ENCODE data around the gene TNXB. TPM values are rescaled to one million over a fixed set of nuclear protein-coding genes. Genes with fewer than 3 reads are reported as not detected.
"Not testable (repeated sequence)": the region's sequence is repeated elsewhere in the genome, so short reads cannot be mapped to it uniquely, and the experiment has no call there.

Gene TNXB
- total RNA-seq, 4 donors from 2014 or later = 10.5 to 102 (median 31.0) TPM

- intact Hi-C loops (cut with DNase I) = no loop called here
- peaks cover 0 to 5% (median 0%) of the 10 kb centered on the region in 3 donors for H3K36me3 ChIP-seq
- H3K27ac ChIP-seq = peak overlapping the region; percentile 47 to 89 (median 72)
- H3K9me3 ChIP-seq = no peaks in the 10 kb centered on the region
- WGBS, 2 donors = no CpG with 5 or more reads among the region's 22 CpGs
- no peak for DNase-seq
- H3K4me3 ChIP-seq = peak overlapping the region in 1 of 4 donors; percentile 7
- H3K4me1 ChIP-seq = peaks cover 5 to 33% (median 29%) of the 10 kb centered on the region in 3 donors
- no peak for TF ChIP-seq POLR2A (IDR thresholded peaks at IDR 0.05)
- TF ChIP-seq, protein P1, sequence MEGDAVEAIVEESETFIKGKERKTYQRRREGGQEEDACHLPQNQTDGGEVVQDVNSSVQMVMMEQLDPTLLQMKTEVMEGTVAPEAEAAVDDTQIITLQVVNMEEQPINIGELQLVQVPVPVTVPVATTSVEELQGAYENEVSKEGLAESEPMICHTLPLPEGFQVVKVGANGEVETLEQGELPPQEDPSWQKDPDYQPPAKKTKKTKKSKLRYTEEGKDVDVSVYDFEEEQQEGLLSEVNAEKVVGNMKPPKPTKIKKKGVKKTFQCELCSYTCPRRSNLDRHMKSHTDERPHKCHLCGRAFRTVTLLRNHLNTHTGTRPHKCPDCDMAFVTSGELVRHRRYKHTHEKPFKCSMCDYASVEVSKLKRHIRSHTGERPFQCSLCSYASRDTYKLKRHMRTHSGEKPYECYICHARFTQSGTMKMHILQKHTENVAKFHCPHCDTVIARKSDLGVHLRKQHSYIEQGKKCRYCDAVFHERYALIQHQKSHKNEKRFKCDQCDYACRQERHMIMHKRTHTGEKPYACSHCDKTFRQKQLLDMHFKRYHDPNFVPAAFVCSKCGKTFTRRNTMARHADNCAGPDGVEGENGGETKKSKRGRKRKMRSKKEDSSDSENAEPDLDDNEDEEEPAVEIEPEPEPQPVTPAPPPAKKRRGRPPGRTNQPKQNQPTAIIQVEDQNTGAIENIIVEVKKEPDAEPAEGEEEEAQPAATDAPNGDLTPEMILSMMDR (IDR thresholded peaks at IDR 0.05) = no peak
- H3K27me3 ChIP-seq = no peaks in the 10 kb centered on the region
These were observed 63.2 kb downstream of the TNXB start for GRCh38 chr6:32045811-32046449.

DNA sequence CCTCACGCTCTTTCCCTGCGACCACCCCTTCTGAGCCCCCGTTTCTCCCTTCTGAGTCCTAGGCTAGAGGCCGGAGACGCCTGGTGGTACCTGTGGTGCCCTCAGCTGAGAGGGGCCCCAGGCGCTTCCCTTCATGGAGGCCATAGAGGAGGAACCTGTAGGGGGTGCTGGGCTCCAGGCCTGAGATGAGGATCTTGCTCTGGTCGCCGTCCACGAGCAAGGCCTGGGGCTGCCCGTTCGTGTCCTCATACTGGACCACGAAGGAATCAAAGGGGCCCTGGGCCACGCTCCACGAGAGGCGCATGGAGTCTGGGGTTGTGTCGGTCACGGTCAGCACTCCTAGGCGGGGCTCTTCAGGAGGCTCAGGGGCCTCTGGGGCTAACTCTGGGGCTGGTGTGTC, 64.2 kb downstream of the TNXB start:
- intact Hi-C loops (cut with DNase I); H3K4me3 ChIP-seq; DNase-seq; H3K27ac ChIP-seq; H3K9me3 ChIP-seq; H3K36me3 ChIP-seq; H3K27me3 ChIP-seq: not testable (repeated sequence)
- H3K4me1 ChIP-seq = peaks cover 5 to 33% (median 29%) of the 10 kb centered on the region in 3 donors
- WGBS, 2 donors = 75% methylated on average over 4 of the region's 18 CpGs; no CpG with 5 or more reads in 1 of the 2 donors

- intact Hi-C loops (cut with DNase I); H3K9me3 ChIP-seq: not testable (repeated sequence)
These were observed 65.4 kb downstream of the TNXB start for GRCh38 chr6:32043589-32044380.

DNA sequence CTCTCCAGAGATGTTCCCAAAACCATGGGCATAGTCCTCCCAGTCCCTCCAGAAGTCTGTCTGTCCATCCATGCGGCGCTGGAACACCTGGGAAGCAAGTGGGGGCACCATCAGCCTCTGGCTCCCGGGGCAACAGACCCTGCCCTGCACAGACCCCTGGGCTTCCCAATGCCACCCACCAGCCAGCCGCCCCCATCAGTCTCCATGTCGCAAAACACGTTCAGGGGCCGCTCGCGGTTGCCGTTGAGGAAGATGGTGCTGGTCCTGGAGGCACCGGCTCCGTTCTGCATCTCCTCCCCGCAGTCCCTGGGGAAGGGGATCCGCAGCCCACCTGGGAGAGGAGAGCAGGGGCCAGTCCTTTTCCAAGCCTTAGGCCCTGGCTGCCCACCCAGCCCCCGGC, 66.9 kb downstream of the TNXB start:
- intact Hi-C loops (cut with DNase I); H3K36me3 ChIP-seq; H3K27me3 ChIP-seq; H3K4me3 ChIP-seq; H3K9me3 ChIP-seq; H3K27ac ChIP-seq; DNase-seq: not testable (repeated sequence)
- WGBS, 2 donors = no CpG with 5 or more reads among the region's 15 CpGs
- H3K4me1 ChIP-seq = peaks cover 5 to 16% (median 15%) of the 10 kb centered on the region in 3 donors

More at GRCh38 chr6:32043589-32044380, 65.4 kb downstream of the TNXB start:
- peaks cover 5 to 30% (median 29%) of the 10 kb centered on the region in 3 donors for H3K4me1 ChIP-seq
- WGBS, 2 donors = 86 to 88% methylated on average over 10 to 13 of the region's 31 CpGs
- not testable (repeated sequence) for H3K4me3 ChIP-seq, H3K36me3 ChIP-seq, DNase-seq, H3K27ac ChIP-seq, H3K27me3 ChIP-seq

- H3K4me1 ChIP-seq; H3K27ac ChIP-seq; H3K27me3 ChIP-seq; DNase-seq; intact Hi-C loops (cut with DNase I); H3K36me3 ChIP-seq; H3K9me3 ChIP-seq; H3K4me3 ChIP-seq: not testable (repeated sequence)
- 63% methylated on average over 5 of the region's 10 CpGs; no CpG with 5 or more reads in 1 of the 2 donors for WGBS, 2 donors
These were observed 67.8 kb downstream of the TNXB start for GRCh38 chr6:32041385-32041784.

DNA sequence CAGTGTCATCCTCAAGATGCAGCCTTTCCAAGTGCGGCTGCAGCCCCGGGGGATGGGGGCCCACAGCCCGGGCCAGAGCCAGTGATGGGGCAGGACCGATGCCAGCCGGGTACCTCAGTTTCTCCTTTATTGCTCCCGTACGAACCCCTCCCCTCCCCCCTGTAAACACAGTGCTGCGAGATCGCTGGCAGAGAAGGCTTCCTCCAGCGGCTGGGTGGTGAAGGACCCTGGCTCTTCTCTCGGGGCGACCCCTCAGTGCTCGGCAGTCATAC, 68.2 kb downstream of the TNXB start:
- H3K36me3 ChIP-seq; H3K27ac ChIP-seq; intact Hi-C loops (cut with DNase I); DNase-seq; H3K4me1 ChIP-seq; H3K27me3 ChIP-seq; H3K9me3 ChIP-seq; H3K4me3 ChIP-seq: not testable (repeated sequence)
- WGBS, 2 donors = no CpG with 5 or more reads among the region's 13 CpGs

DNA sequence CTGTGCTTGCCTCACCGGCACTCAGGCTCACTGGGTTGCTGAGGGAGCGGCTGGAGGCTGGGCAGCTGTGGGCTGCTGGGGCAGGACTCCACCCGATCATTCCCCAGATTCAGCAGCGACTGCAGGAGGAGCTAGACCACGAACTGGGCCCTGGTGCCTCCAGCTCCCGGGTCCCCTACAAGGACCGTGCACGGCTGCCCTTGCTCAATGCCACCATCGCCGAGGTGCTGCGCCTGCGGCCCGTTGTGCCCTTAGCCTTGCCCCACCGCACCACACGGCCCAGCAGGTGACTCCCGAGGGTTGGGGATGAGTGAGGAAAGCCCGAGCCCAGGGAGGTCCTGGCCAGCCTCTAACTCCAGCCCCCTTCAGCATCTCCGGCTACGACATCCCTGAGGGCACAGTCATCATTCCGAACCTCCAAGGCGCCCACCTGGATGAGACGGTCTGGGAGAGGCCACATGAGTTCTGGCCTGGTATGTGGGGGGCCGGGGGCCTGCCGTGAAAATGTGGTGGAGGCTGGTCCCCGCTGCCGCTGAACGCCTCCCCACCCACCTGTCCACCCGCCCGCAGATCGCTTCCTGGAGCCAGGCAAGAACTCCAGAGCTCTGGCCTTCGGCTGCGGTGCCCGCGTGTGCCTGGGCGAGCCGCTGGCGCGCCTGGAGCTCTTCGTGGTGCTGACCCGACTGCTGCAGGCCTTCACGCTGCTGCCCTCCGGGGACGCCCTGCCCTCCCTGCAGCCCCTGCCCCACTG, 68.7 kb downstream of the TNXB start:
- DNase-seq; intact Hi-C loops (cut with DNase I); H3K4me1 ChIP-seq; H3K9me3 ChIP-seq; H3K4me3 ChIP-seq; H3K27me3 ChIP-seq; H3K27ac ChIP-seq; H3K36me3 ChIP-seq: not testable (repeated sequence)
- WGBS, 2 donors = 80 to 82% methylated on average over 1 to 14 of the region's 43 CpGs

DNA sequence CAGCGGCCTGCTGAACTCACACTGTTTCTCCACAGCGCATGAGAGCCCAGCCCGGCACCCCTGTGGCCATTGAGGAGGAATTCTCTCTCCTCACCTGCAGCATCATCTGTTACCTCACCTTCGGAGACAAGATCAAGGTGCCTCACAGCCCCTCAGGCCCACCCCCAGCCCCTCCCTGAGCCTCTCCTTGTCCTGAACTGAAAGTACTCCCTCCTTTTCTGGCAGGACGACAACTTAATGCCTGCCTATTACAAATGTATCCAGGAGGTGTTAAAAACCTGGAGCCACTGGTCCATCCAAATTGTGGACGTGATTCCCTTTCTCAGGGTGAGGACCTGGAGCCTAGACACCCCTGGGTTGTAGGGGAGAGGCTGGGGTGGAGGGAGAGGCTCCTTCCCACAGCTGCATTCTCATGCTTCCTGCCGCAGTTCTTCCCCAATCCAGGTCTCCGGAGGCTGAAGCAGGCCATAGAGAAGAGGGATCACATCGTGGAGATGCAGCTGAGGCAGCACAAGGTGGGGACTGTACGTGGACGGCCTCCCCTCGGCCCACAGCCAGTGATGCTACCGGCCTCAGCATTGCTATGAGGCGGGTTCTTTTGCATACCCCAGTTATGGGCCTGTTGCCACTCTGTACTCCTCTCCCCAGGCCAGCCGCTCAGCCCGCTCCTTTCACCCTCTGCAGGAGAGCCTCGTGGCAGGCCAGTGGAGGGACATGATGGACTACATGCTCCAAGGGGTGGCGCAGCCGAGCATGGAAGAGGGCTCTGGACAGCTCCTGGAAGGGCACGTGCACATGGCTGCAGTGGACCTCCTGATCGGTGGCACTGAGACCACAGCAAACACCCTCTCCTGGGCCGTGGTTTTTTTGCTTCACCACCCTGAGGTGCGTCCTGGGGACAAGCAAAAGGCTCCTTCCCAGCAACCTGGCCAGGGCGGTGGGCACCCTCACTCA, 69.5 kb downstream of the TNXB start:
- H3K36me3 ChIP-seq; H3K4me1 ChIP-seq; H3K27ac ChIP-seq; intact Hi-C loops (cut with DNase I); DNase-seq; H3K4me3 ChIP-seq; H3K27me3 ChIP-seq; H3K9me3 ChIP-seq: not testable (repeated sequence)
- WGBS, 2 donors = 59 to 77% methylated on average over 5 to 10 of the region's 24 CpGs

- WGBS, 2 donors = 80% methylated on average over 2 of the region's 5 CpGs; no CpG with 5 or more reads in 1 of the 2 donors
- H3K9me3 ChIP-seq; DNase-seq; H3K4me1 ChIP-seq; H3K4me3 ChIP-seq; intact Hi-C loops (cut with DNase I); H3K36me3 ChIP-seq; H3K27ac ChIP-seq; H3K27me3 ChIP-seq: not testable (repeated sequence)
These were observed 70.3 kb downstream of the TNXB start for GRCh38 chr6:32038878-32039277.

- DNase-seq; H3K4me3 ChIP-seq; H3K27me3 ChIP-seq; H3K27ac ChIP-seq; H3K36me3 ChIP-seq; H3K4me1 ChIP-seq; intact Hi-C loops (cut with DNase I); H3K9me3 ChIP-seq: not testable (repeated sequence)
- 36 to 74% methylated on average over 4 to 7 of the region's 19 CpGs for whole genome bisulfite sequencing, 2 donors
These were observed 71.3 kb downstream of the TNXB start, which contains the start of gene CYP21A2 for GRCh38 chr6:32037598-32038524. Gene CYP21A2 (plus strand): TSS chr6:32038415. CDS start chr6:32038423, 8 bp downstream.
